IMR-90 (cell line): Measurements from ENCODE around the gene RPP25. TPM values are rescaled to one million over a fixed set of nuclear protein-coding genes. Genes with fewer than 3 reads are reported as not detected.

Source experiments
- ATAC-seq: fragments of 200-7000 bp; cut with Tn5 transposase; 2 replicates; pipeline ENCODE4 v1.9.1; 2020; ENCODE audit warnings: low read depth, mild to moderate bottlenecking, moderate library complexity
- BruUV-seq: library from RNA; stranded (reverse); fragments of 400-500 nt; replicated peaks from 2 replicates; lab custom pipeline; 2021; lab: Mats Ljungman, UMichigan
- CTCF ChIA-PET: fragments of 300-600 bp; formaldehyde crosslinking; extraction: SDS; loops from one replicate; lab custom pipeline; 2021; ENCODE audit warnings: antibody characterized with exemption; lab: Yijun Ruan, JAX
- POLR2A ChIA-PET: fragments of 300-600 bp; sonication (Branson Sonifier 250); formaldehyde crosslinking; loops from one replicate; lab custom pipeline; 2022; ENCODE audit warnings: antibody characterized with exemption; ENCODE audit not compliant: unreplicated experiment; lab: Charles Lee
- DNase-seq: peaks from one replicate; pipeline ENCODE4 v3.0.0; 2013
- H2AFZ ChIP-seq: replicated peaks from 2 replicates; pipeline ENCODE3; 2013; ENCODE audit warnings: low read length, mild to moderate bottlenecking; ENCODE audit not compliant: poor library complexity
- H2AK5ac ChIP-seq: 2 replicates; pipeline ENCODE4 v1.6.1; 2013; ENCODE audit warnings: low read depth, low read length, inconsistent platforms
- H2AK9ac ChIP-seq: replicated peaks from 2 replicates; pipeline ENCODE3; 2013; ENCODE audit warnings: mild to moderate bottlenecking, low read depth, low read length, moderate library complexity; ENCODE audit not compliant: poor library complexity
- H2BK120ac ChIP-seq: 2 replicates; pipeline ENCODE4 v1.6.1; 2013; ENCODE audit warnings: low read depth, low read length, inconsistent platforms
- H2BK15ac ChIP-seq: 3 replicates; pipeline ENCODE4 v1.6.1; 2013; ENCODE audit warnings: low read depth, low read length, inconsistent platforms
- H2BK20ac ChIP-seq: 2 replicates; pipeline ENCODE4 v1.6.1; 2013; ENCODE audit warnings: low read depth, mild to moderate bottlenecking, inconsistent platforms, low read length, moderate library complexity
- H2BK5ac ChIP-seq: 2 replicates; pipeline ENCODE4 v1.6.1; 2013; ENCODE audit warnings: mild to moderate bottlenecking, low read depth, low read length, inconsistent platforms; ENCODE audit not compliant: poor library complexity, severe bottlenecking
- H3K14ac ChIP-seq: replicated peaks from 2 replicates; pipeline ENCODE4 v1.6.1; 2013; ENCODE audit warnings: low read depth, low read length, inconsistent platforms
- H3K18ac ChIP-seq: 2 replicates; pipeline ENCODE4 v1.6.1; 2013; ENCODE audit warnings: low read depth, low read length, control low read depth
- H3K23ac ChIP-seq: 2 replicates; pipeline ENCODE4 v1.6.1; 2013; ENCODE audit warnings: low read depth, low read length, inconsistent platforms
- H3K27ac ChIP-seq: 2 replicates; pipeline ENCODE4 v1.5.1; 2013; ENCODE audit warnings: mild to moderate bottlenecking, control low read depth, low read length; ENCODE audit not compliant: insufficient read depth
- H3K27me3 ChIP-seq: 2 replicates; pipeline ENCODE4 v1.6.1; 2013; ENCODE audit warnings: low read length; ENCODE audit not compliant: control insufficient read depth, insufficient read depth
- H3K36me3 ChIP-seq: 2 replicates; pipeline ENCODE4 v1.6.1; 2013; ENCODE audit warnings: low read length, mixed read lengths; ENCODE audit not compliant: control insufficient read depth, insufficient read depth
- H3K4ac ChIP-seq: 2 replicates; pipeline ENCODE4 v1.6.1; 2013; ENCODE audit warnings: low read depth, low read length, inconsistent platforms
- H3K4me1 ChIP-seq: 2 replicates; pipeline ENCODE4 v1.6.1; 2013; ENCODE audit warnings: low read length, mixed read lengths; ENCODE audit not compliant: control insufficient read depth, insufficient read depth
- H3K4me2 ChIP-seq: 2 replicates; pipeline ENCODE4 v1.6.1; 2013; ENCODE audit warnings: low read depth, mild to moderate bottlenecking, control low read depth, low read length, moderate library complexity
- H3K4me3 ChIP-seq: 2 replicates; pipeline ENCODE4 v1.5.1; 2013; ENCODE audit warnings: low read depth, mild to moderate bottlenecking, control low read depth, low read length, moderate library complexity; ENCODE audit not compliant: insufficient read depth
- H3K56ac ChIP-seq: 2 replicates; pipeline ENCODE4 v1.6.1; 2013; ENCODE audit warnings: low read length, inconsistent platforms; ENCODE audit not compliant: insufficient read depth; ENCODE audit errors: extremely low read depth
- H3K79me1 ChIP-seq, 2 experiments: 2 replicates each; pipeline ENCODE4 v1.6.1; 2013; ENCODE audit warnings: low read length in 2 of 2, inconsistent platforms in 1 of 2, low read depth in 1 of 2
- H3K9ac ChIP-seq: 2 replicates; pipeline ENCODE4 v1.6.1; 2013; ENCODE audit warnings: low read depth, low read length, control low read depth
- H3K9me1 ChIP-seq: 2 replicates; pipeline ENCODE4 v1.6.1; 2013; ENCODE audit warnings: low read length, inconsistent platforms; ENCODE audit not compliant: insufficient read depth
- H3K9me3 ChIP-seq: 2 replicates; pipeline ENCODE4 v1.6.1; 2013; ENCODE audit warnings: low read length; ENCODE audit not compliant: control insufficient read depth, insufficient read depth
- H4K20me1 ChIP-seq: 2 replicates; pipeline ENCODE4 v1.6.1; 2013; ENCODE audit warnings: low read length, inconsistent platforms; ENCODE audit not compliant: insufficient read depth
- H4K5ac ChIP-seq: 2 replicates; pipeline ENCODE4 v1.6.1; 2013; ENCODE audit warnings: mild to moderate bottlenecking, low read depth, low read length, control low read depth
- H4K8ac ChIP-seq, 2 experiments: 2 replicates each; pipeline ENCODE4 v1.6.1; 2013; ENCODE audit warnings: low read depth in 2 of 2, low read length in 2 of 2, control low read depth in 1 of 2, inconsistent platforms in 1 of 2
- H4K91ac ChIP-seq: 2 replicates; pipeline ENCODE4 v1.6.1; 2013; ENCODE audit warnings: low read depth, low read length, inconsistent platforms; ENCODE audit not compliant: insufficient read depth
- CHD1 ChIP-seq: IDR thresholded peaks from 2 replicates; pipeline ENCODE4 v1.6.1; 2012; ENCODE audit warnings: low read depth, low read length, improper control_type of control experiment
- CTCF ChIP-seq: conservative IDR thresholded peaks from 2 replicates; pipeline ENCODE4 v1.5.1; 2012; ENCODE audit warnings: mild to moderate bottlenecking, low read depth, low read length, improper control_type of control experiment
- MAFK ChIP-seq: IDR thresholded peaks from 2 replicates; pipeline ENCODE4 v1.6.1; 2012; ENCODE audit warnings: low read depth, low read length, improper control_type of control experiment
- MAZ ChIP-seq: IDR thresholded peaks from 2 replicates; pipeline ENCODE4 v1.6.1; 2012; ENCODE audit warnings: low read depth, mild to moderate bottlenecking, low read length, improper control_type of control experiment, moderate library complexity, borderline replicate concordance
- MXI1 ChIP-seq: IDR thresholded peaks from 2 replicates; pipeline ENCODE4 v1.6.1; 2012; ENCODE audit warnings: low read depth, mild to moderate bottlenecking, low read length, moderate library complexity, borderline replicate concordance
- NFE2L2 ChIP-seq: fragments of 150-350 bp; IDR thresholded peaks from 2 replicates; pipeline ENCODE4 v1.6.1; 2016; ENCODE audit warnings: low read depth, mild to moderate bottlenecking, low read length
- SMC3 ChIP-seq: fragments of 150-350 bp; IDR thresholded peaks from 2 replicates; pipeline ENCODE4 v1.6.1; 2016; ENCODE audit warnings: low read depth, mild to moderate bottlenecking, antibody characterized with exemption, low read length, moderate library complexity
- WGBS, 2 experiments: methylation state at CpG; one replicate each; pipeline versions ENCODE4 v1.1.5 to v1.1.7; 2013; ENCODE audit warnings: missing lambda C conversion rate in 2 of 2; ENCODE audit not compliant: insufficient read length in 1 of 2; ENCODE audit errors: extremely low coverage in 2 of 2; 5-methylcytosine and 5-hydroxymethylcytosine counted together
- dilution Hi-C: fragments of 300-500 bp; cut with HindIII; formaldehyde crosslinking; loops from one replicate; pipeline ENCODE4 v1.14.3; 2018; ENCODE audit warnings: low sequenced_read_pairs; ENCODE audit not compliant: unreplicated experiment
- in situ Hi-C: fragments of 300-500 bp; cut with MboI; formaldehyde crosslinking; loops from 3 replicates; pipeline ENCODE4 v1.14.3; 2019; ENCODE audit warnings: low sequenced_read_pairs, inconsistent platforms, mixed read lengths
- intact Hi-C: fragments of 100-400 bp; cut with micrococcal nuclease; formaldehyde crosslinking; loops from 2 replicates; pipeline ENCODE4 v1.10.0; 2022
- polyA plus RNA-seq, 3 experiments: library from polyadenylated mRNA; depleted of rRNA; stranded (reverse); fragments of >200 nt; gene quantifications; 2 replicates each; pipeline ENCODE4 v1.2.3, GENCODE V29; 2012; ENCODE audit warnings: low replicate concordance in 1 of 3
- total RNA-seq: library from RNA; depleted of rRNA; stranded (reverse); fragments of >200 nt; gene quantifications from 2 replicates; pipeline ENCODE4 v1.2.3, GENCODE V29; 2012
- TF ChIP-seq, protein P1 (sequence below): fragments of 150-350 bp; IDR thresholded peaks from 2 replicates; pipeline ENCODE4 v1.6.1; 2016; ENCODE audit warnings: low read depth, mild to moderate bottlenecking, low read length, moderate library complexity, borderline replicate concordance

RPP25 gene
- total and polyA plus RNA-seq, 2 of the 4 experiments (the other 2 are of a cell fraction) = 0.18 to 0.38 TPM

- Histone ChIP-seq H3K4me1 (no peaks in the 10 kb centered on the region), H3K9ac (no peak overlapping the region), H3K18ac (no peak overlapping the region), H4K91ac (no peak overlapping the region), H3K79me1 (no peaks in the 10 kb centered on the region), H4K20me1 (no peaks in the 10 kb centered on the region; the same call in 1 of the 2 replicates), H2AK9ac (no peak overlapping the region), H2BK5ac (no peak overlapping the region), H3K4me3 (no peak overlapping the region), H3K9me3 (peaks cover 4% of the 10 kb centered on the region; the same call in 1 of the 2 replicates), H3K4me2 (no peak overlapping the region), H2BK120ac (no peak overlapping the region), H2AFZ (no peak overlapping the region), H4K8ac (no peak overlapping the region), H2AK5ac (no peak overlapping the region), H3K27me3 (peaks cover 26% of the 10 kb centered on the region), H3K56ac (no peak overlapping the region), H3K14ac (no peak overlapping the region), H4K5ac (no peak overlapping the region), H2BK20ac (no peak overlapping the region), H3K36me3 (no peaks in the 10 kb centered on the region), H3K9me1 (no peaks in the 10 kb centered on the region), H3K23ac (no peak overlapping the region), H3K4ac (no peak overlapping the region), H3K27ac (no peak overlapping the region), H2BK15ac (no peak overlapping the region)
- ChIA-PET POLR2A (no interaction called here), CTCF (no interaction called here)
- WGBS, 2 experiments = 24% methylated on average over 5 of the region's 5 CpGs; no CpG with 5 or more reads in 1 of the 2 experiments
- DNase-seq (no peak), ATAC-seq (no peak)
- TF ChIP-seq SMC3 (no peak), MXI1 (no peak), MAZ (no peak), CTCF (no peak), CHD1 (no peak), MAFK (no peak), NFE2L2 (no peak)
- TF ChIP-seq, protein P1, sequence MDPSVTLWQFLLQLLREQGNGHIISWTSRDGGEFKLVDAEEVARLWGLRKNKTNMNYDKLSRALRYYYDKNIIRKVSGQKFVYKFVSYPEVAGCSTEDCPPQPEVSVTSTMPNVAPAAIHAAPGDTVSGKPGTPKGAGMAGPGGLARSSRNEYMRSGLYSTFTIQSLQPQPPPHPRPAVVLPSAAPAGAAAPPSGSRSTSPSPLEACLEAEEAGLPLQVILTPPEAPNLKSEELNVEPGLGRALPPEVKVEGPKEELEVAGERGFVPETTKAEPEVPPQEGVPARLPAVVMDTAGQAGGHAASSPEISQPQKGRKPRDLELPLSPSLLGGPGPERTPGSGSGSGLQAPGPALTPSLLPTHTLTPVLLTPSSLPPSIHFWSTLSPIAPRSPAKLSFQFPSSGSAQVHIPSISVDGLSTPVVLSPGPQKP = no peak
- in situ Hi-C loops (no loop called here), intact Hi-C loops (no loop called here), dilution Hi-C loops (no loop called here)
- no TSS peak for BruUV-seq
Observed at GRCh38 chr15:74994685-74995084, 38.1 kb upstream of the RPP25 start.
